Fibroblast of mammary gland (primary cell): ENCODE measurements around the gene SPON2.
A peak's percentile ranks its signal among the peaks of the same experiment; 100 is the strongest.

ENCODE experiments used
- DNase-seq: peaks from one replicate; pipeline ENCODE4 v3.0.0-alpha.2; 2010; ENCODE audit warnings: low read depth
- H3K4me3 ChIP-seq: 2 replicates; pipeline ENCODE4 v1.5.1; 2011; ENCODE audit warnings: low read depth, mild to moderate bottlenecking, low read length, moderate library complexity; ENCODE audit not compliant: control insufficient read depth
- CTCF ChIP-seq: conservative IDR thresholded peaks from 2 replicates; pipeline ENCODE4 v1.5.1; 2011; ENCODE audit warnings: low read depth, low read length, inconsistent platforms; ENCODE audit not compliant: control insufficient read depth, insufficient read depth

Gene SPON2

DNA sequence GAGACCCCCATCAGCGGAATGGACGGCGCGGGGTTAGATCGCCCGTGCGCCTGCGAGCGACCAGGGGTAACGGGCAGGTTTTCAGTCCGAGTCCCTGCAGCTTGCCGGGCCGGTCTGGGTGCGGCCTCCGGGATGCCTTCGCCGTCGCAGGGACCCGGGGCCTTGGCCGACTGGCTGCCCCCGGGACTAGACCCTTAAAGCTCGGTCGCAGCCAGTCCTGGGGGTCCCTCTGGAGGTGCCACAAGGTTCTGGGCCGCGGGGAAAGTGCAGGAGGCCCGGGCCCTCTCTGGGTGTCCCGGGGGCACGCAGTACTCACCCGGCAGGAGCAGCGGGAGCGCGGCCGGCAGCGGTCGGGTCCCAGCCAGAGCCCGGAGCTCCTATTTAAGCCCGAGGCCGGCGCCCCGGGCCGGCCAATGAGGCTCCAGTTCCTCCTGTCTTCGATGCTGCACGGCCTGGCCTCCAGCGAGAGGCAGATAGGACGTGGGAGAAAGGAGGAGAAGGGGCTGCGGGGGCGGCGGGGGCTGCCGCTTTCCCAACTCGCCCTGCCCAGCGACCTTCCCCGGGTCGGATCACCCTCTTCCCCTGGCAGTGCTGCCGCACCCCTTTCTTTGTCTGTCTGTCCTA lies at the start of gene SPON2:
Gene SPON2 (minus strand): TSS at position 356 of the 624 bp plus-strand sequence.
- peak within 1 kb of the TSS; percentile 80 for H3K4me3 ChIP-seq
- TF ChIP-seq CTCF, result no peak
- DNase-seq, result peak; percentile 80

GRCh38 chr4:1221155-1221870 lies 48.9 kb upstream of the SPON2 start:
- no peak overlapping the region for H3K4me3 ChIP-seq
- TF ChIP-seq CTCF, result no peak
- no peak for DNase-seq

DNA sequence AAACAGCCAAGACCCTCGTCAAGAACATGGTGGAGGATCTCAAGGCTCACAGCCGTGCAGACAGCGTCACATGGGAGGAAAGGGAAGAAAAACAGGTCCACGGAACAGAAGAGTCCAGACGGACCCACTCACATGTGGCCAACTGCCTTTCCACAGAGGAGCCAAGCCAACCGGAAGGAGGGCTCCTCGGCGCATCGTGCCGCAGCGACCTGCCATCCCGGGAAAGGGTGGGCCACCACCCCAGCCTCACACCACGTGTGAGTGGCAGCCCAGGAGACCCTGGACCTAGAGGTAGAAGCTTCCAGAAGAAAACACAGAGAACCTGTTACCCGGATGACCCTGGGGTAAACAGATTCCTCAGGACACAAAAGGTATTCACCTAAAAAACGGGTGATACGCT lies 48.2 kb upstream of the SPON2 start:
- no peak for TF ChIP-seq CTCF
- no peak for DNase-seq
- H3K4me3 ChIP-seq, result no peak overlapping the region

- no peak for TF ChIP-seq CTCF
- H3K4me3 ChIP-seq, result no peak overlapping the region
- peak; percentile 48 for DNase-seq
Measured at GRCh38 chr4:1219566-1219950, 47.2 kb upstream of the SPON2 start.

DNA sequence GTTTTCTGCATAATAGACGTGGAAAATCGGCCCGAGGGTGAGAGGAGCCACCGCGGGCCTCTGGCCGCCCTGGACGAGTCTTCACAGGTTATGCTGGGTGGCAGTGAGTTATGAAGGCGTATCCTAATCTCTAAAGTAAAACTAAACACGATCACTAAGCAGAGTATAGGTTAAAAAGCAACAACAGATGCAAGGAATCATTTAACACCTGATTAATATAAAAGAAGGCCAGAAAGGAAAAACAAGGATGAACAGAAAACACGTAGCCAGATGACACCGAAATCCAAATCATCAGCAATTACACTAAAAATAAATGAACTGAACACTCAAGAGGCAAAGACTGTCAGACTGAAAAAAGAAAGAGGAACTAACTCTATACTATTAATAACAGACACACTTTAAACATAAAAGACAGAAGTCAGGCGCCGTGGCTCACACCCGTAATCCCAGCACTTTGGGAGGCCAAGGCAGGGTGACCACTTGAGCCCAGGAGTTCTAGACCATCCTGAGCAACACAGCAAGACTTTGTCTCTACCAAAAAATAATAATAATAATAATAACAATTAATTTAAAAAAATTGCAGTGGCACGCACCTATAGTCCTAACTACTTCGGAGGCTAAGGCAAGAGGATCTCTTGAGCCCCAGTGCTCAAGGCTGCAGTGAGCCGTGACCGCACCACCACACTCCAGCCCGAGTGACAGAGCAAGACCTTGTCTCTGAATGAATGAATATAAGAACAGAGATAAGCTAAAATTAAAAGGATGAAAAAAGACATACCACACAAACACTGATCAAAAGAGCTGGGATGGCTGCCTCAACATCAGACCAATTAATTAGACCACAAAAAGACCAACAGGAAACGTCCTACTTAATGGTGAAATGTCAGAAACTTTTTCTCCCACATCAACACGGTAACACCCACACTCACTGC lies 46.5 kb upstream of the SPON2 start:
- TF ChIP-seq CTCF, result no peak
- H3K4me3 ChIP-seq, result no peak overlapping the region
- no peak for DNase-seq

GRCh38 chr4:1217366-1217765 lies 45.0 kb upstream of the SPON2 start:
- no peak overlapping the region for H3K4me3 ChIP-seq
- no peak for DNase-seq
- TF ChIP-seq CTCF, result no peak
